Stomach (tissue), 9 donors: ENCODE results near the gene WASF2. TPM values are rescaled to one million over a fixed set of nuclear protein-coding genes. Genes with fewer than 3 reads are reported as not detected.

Experiments
- DNase-seq, 2 donors: peaks; one replicate each; pipeline versions ENCODE4 v3.0.0 to v3.0.0-alpha.2; 2013 to 2019
- H3K27ac ChIP-seq, 5 donors: fragments of 200-600 bp in 4 of 5; sonication (generic) in 4 of 5; one replicate each; pipeline ENCODE4 v1.5.1; 2013 to 2019; ENCODE audit warnings: mild to moderate bottlenecking in 1 of 5, moderate library complexity in 1 of 5
- H3K27me3 ChIP-seq, 3 donors: fragments of 200-600 bp; sonication (generic); one replicate each; pipeline ENCODE4 v1.5.1; 2017 to 2019; ENCODE audit warnings: mixed run types in 1 of 3
- H3K36me3 ChIP-seq, 4 donors: fragments of 200-600 bp; sonication (generic); 1 replicate in 3 of 4; 2 replicates in 1 of 4; pipeline ENCODE4 v1.5.1; 2016 to 2019
- H3K4me1 ChIP-seq, 4 donors: fragments of 200-600 bp; sonication (generic); one replicate each; pipeline ENCODE4 v1.5.1; 2016 to 2019
- H3K4me3 ChIP-seq, 4 donors: fragments of 200-600 bp; sonication (generic) in 3 of 4; one replicate each; pipeline ENCODE4 v1.5.1; 2016 to 2019; ENCODE audit warnings: mild to moderate bottlenecking in 1 of 4
- H3K9me3 ChIP-seq, 4 donors: fragments of 200-600 bp; sonication (generic); one replicate each; pipeline ENCODE4 v1.5.1; 2016 to 2019
- EP300 ChIP-seq: sonication (generic); formaldehyde crosslinking; IDR thresholded peaks from one replicate; pipeline ENCODE4 v1.6.1; 2017; ENCODE audit warnings: antibody characterized with exemption
- POLR2A ChIP-seq, 4 donors: fragments of 450-650 bp; IDR thresholded peaks; one replicate each; pipeline ENCODE4 v1.6.1; 2016; ENCODE audit warnings: antibody characterized with exemption in 4 of 4, control low read depth in 2 of 4, mild to moderate bottlenecking in 1 of 4, moderate library complexity in 1 of 4
- POLR2AphosphoS5 ChIP-seq, 3 donors: sonication (generic); formaldehyde crosslinking; IDR thresholded peaks; one replicate each; pipeline ENCODE4 v1.6.1; 2016; ENCODE audit warnings: antibody characterized with exemption in 3 of 3
- WGBS, 5 donors: extraction: QIAGEN DNeasy Blood & Tissue Kit in 3 of 5; methylation state at CpG; one replicate each; pipeline versions ENCODE4 v1.1.5 to v1.1.7; 2013 to 2018; 5-methylcytosine and 5-hydroxymethylcytosine counted together
- intact Hi-C: fragments of 100-400 bp; cut with DNase I; formaldehyde crosslinking; loops from one replicate; pipeline ENCODE4 v1.15.1; 2023; ENCODE audit warnings: low total_unique reads
- polyA plus RNA-seq, 3 donors: library from polyadenylated mRNA; stranded (reverse); fragments of 200-250 nt; gene quantifications; one replicate each; pipeline ENCODE4 v1.2.3, GENCODE V29; 2013
- total RNA-seq, 5 donors: library from RNA; depleted of rRNA; stranded (reverse); fragments of >200 nt; gene quantifications; one replicate each; pipeline versions ENCODE4 v1.1.0 to v1.2.3, GENCODE V29; 2014 to 2016
- TF ChIP-seq, protein P1 (sequence below), 7 experiments: fragments of 450-650 bp in 4 of 7; fragments of 200-600 bp in 3 of 7; sonication (generic) in 3 of 7; IDR thresholded peaks; one replicate each; pipeline ENCODE4 v1.5.1; 2016 to 2019; ENCODE audit warnings: antibody characterized with exemption in 7 of 7, control low read depth in 2 of 7, mild to moderate bottlenecking in 1 of 7
- donor health status: healthy with polysubstance abuse.
- donor health status: Bipolar disorder and iron deficiency.
- donor health status: healthy.

The WASF2 gene
- total and polyA plus RNA-seq, 8 donors: 24.7 to 82.1 (median 54.7) TPM

DNA sequence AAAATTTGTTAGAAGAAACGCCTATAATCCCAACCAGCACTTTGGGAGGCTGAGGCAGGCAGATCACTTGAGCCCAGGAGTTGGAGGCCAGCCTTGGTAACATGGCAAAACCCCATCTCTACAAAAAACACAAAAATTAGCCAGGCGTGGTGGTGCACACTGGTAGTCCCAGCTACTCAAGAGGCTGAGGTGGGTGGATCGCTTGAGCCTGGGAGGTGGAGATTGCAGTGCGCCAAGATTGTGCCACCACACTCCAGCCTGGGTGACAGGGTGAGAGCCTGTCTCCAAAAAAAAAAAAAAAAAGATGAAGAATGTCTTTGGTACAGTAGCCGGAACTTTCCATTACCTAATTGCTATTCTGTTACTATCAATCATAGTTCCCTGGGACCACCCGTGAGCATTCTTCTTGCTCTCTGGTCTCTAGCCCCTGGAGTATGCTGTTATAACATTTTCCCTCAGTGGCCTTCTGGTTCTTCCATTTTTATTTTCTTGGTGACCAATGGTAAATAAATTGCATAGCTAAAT lies 43.4 kb downstream of the WASF2 start:
- TF ChIP-seq POLR2AphosphoS5 (IDR thresholded peaks at IDR 0.05): no peak
- no peak for TF ChIP-seq EP300
- no peak for TF ChIP-seq POLR2A (IDR thresholded peaks at IDR 0.05)
- TF ChIP-seq, protein P1, sequence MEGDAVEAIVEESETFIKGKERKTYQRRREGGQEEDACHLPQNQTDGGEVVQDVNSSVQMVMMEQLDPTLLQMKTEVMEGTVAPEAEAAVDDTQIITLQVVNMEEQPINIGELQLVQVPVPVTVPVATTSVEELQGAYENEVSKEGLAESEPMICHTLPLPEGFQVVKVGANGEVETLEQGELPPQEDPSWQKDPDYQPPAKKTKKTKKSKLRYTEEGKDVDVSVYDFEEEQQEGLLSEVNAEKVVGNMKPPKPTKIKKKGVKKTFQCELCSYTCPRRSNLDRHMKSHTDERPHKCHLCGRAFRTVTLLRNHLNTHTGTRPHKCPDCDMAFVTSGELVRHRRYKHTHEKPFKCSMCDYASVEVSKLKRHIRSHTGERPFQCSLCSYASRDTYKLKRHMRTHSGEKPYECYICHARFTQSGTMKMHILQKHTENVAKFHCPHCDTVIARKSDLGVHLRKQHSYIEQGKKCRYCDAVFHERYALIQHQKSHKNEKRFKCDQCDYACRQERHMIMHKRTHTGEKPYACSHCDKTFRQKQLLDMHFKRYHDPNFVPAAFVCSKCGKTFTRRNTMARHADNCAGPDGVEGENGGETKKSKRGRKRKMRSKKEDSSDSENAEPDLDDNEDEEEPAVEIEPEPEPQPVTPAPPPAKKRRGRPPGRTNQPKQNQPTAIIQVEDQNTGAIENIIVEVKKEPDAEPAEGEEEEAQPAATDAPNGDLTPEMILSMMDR (IDR thresholded peaks at IDR 0.05): no peak
- H3K4me1 ChIP-seq: peaks cover 4 to 79% (median 40%) of the 10 kb centered on the region in 4 donors
- H3K27ac ChIP-seq: no peak overlapping the region
- no peaks in the 10 kb centered on the region for H3K9me3 ChIP-seq
- no peaks in the 10 kb centered on the region for H3K27me3 ChIP-seq
- no peak for DNase-seq
- H3K36me3 ChIP-seq: peaks cover 0 to 29% (median 11%) of the 10 kb centered on the region in 4 donors
- intact Hi-C loops: no loop called here
- 89 to 96% (median 95%) methylated on average over 6 of the region's 6 CpGs for WGBS, 5 donors
- H3K4me3 ChIP-seq: no peak overlapping the region

- peaks cover 4 to 73% (median 35%) of the 10 kb centered on the region in 4 donors for H3K4me1 ChIP-seq
- H3K9me3 ChIP-seq: no peaks in the 10 kb centered on the region
- peak overlapping the region in 2 of 5 donors; percentile 7 to 39 for H3K27ac ChIP-seq
- H3K4me3 ChIP-seq: no peak overlapping the region
- intact Hi-C loops: no loop called here
- 69 to 84% (median 78%) methylated on average over 4 of the region's 4 CpGs for WGBS, 5 donors
- DNase-seq: no peak
- peaks cover 0 to 39% (median 20%) of the 10 kb centered on the region in 4 donors for H3K36me3 ChIP-seq
- no peak for TF ChIP-seq EP300
- TF ChIP-seq, protein P1 (IDR thresholded peaks at IDR 0.05): no peak
- no peak for TF ChIP-seq POLR2AphosphoS5 (IDR thresholded peaks at IDR 0.05)
- no peak for TF ChIP-seq POLR2A (IDR thresholded peaks at IDR 0.05)
- H3K27me3 ChIP-seq: no peaks in the 10 kb centered on the region
These were observed 44.6 kb downstream of the WASF2 start for GRCh38 chr1:27445177-27445936.

- Histone ChIP-seq H3K4me3 (no peak overlapping the region), H3K27me3 (no peaks in the 10 kb centered on the region), H3K36me3 (peaks cover 0 to 41% (median 18%) of the 10 kb centered on the region in 4 donors), H3K9me3 (no peaks in the 10 kb centered on the region), H3K4me1 (peaks cover 4 to 73% (median 37%) of the 10 kb centered on the region in 4 donors), H3K27ac (peak overlapping the region in 2 of 5 donors; percentile 7 to 39)
- intact Hi-C loops: no loop called here
- TF ChIP-seq, protein P1 (IDR thresholded peaks at IDR 0.05): no peak
- no peak for TF ChIP-seq EP300
- TF ChIP-seq POLR2AphosphoS5 (IDR thresholded peaks at IDR 0.05): no peak
- TF ChIP-seq POLR2A (IDR thresholded peaks at IDR 0.05): no peak
- whole genome bisulfite sequencing, 5 donors: 13 to 29% (median 17%) methylated on average over 1 of the region's 1 CpG
- no peak for DNase-seq
These were observed 45.3 kb downstream of the WASF2 start for GRCh38 chr1:27444632-27445031.

GRCh38 chr1:27439150-27439549 lies 50.8 kb downstream of the WASF2 start:
- intact Hi-C loops: no loop called here
- Histone ChIP-seq H3K9me3 (no peaks in the 10 kb centered on the region), H3K36me3 (peaks cover 0 to 22% (median 13%) of the 10 kb centered on the region in 4 donors), H3K4me3 (no peak overlapping the region), H3K27me3 (no peaks in the 10 kb centered on the region), H3K4me1 (peaks cover 48 to 73% (median 60%) of the 10 kb centered on the region in 4 donors), H3K27ac (peak overlapping the region in 3 of 5 donors; percentile 39 to 88 (median 81))
- WGBS, 5 donors: 39 to 55% (median 41%) methylated on average over 2 of the region's 2 CpGs
- DNase-seq: no peak
- no peak for TF ChIP-seq POLR2AphosphoS5 (IDR thresholded peaks at IDR 0.05)
- no peak for TF ChIP-seq EP300
- TF ChIP-seq POLR2A (IDR thresholded peaks at IDR 0.05): no peak
- TF ChIP-seq, protein P1 (IDR thresholded peaks at IDR 0.05): no peak
